OCI-LY1 (cell line): ENCODE measurements around the gene CREBRF.

Experiments
- CTCF ChIP-seq: fragments of 200-600 bp; sonication (generic), shearing (Covaris generic); IDR thresholded peaks from 2 replicates; pipeline ENCODE4 v1.5.1; 2017; ENCODE audit warnings: mild to moderate bottlenecking, antibody characterized with exemption, low read length, moderate library complexity, mixed read lengths
- EZH2 ChIP-seq: fragments of 200-600 bp; sonication (generic), shearing (Covaris generic); IDR thresholded peaks from 2 replicates; pipeline ENCODE4 v1.8.0; 2017; ENCODE audit warnings: borderline replicate concordance, mixed run types, mild to moderate bottlenecking, antibody characterized with exemption, low read length, moderate library complexity, mixed read lengths

- TF ChIP-seq CTCF (no peak), EZH2 (no peak)
Measured at GRCh38 chr5:173161148-173161547, 105.0 kb downstream of the CREBRF start.
